Keratinocyte (primary cell): Measurements from ENCODE around the gene TMEM126B. TPM values are rescaled to one million over a fixed set of nuclear protein-coding genes. Genes with fewer than 3 reads are reported as not detected.
A peak's percentile ranks its signal among the peaks of the same experiment; 100 is the strongest.

Experiments
- DNase-seq: peaks from one replicate; pipeline ENCODE4 v3.0.0-alpha.2; 2011; ENCODE audit warnings: low read depth, missing footprints, low spot score
- FAIRE-seq: peaks from 2 replicates; lab custom pipeline; 2011; peaks lifted over from hg19 to GRCh38; lab: Jason Lieb, UNC
- H2AFZ ChIP-seq: 2 replicates; pipeline ENCODE4 v1.6.0; 2012; ENCODE audit warnings: low read length, control low read depth, inconsistent platforms; ENCODE audit not compliant: control insufficient read depth
- H3K27ac ChIP-seq: 2 replicates; pipeline ENCODE4 v1.5.1; 2011; ENCODE audit warnings: low read length; ENCODE audit not compliant: control insufficient read depth, insufficient read depth
- H3K27me3 ChIP-seq: 3 replicates; pipeline ENCODE4 v1.6.0; 2011; ENCODE audit warnings: low read length; ENCODE audit not compliant: control insufficient read depth, insufficient read depth; ENCODE audit errors: extremely low read depth
- H3K36me3 ChIP-seq, 2 experiments: 2 replicates in 1 of 2; 3 replicates in 1 of 2; pipeline ENCODE4 v1.5.1; 2011; ENCODE audit warnings: low read length in 2 of 2, mild to moderate bottlenecking in 1 of 2; ENCODE audit not compliant: control insufficient read depth in 2 of 2, insufficient read depth in 2 of 2; ENCODE audit errors: extremely low read depth in 1 of 2
- H3K4me1 ChIP-seq: 3 replicates; pipeline ENCODE4 v1.5.1; 2011; ENCODE audit warnings: low read length; ENCODE audit not compliant: control insufficient read depth, insufficient read depth; ENCODE audit errors: extremely low read depth
- H3K4me2 ChIP-seq: 3 replicates; pipeline ENCODE4 v1.6.0; 2011; ENCODE audit warnings: low read depth, low read length; ENCODE audit not compliant: control insufficient read depth, insufficient read depth; ENCODE audit errors: extremely low read depth
- H3K4me3 ChIP-seq, 3 experiments: fragments of 200-600 bp in 1 of 3; sonication (generic) in 1 of 3; 2 replicates in 2 of 3; 3 replicates in 1 of 3; pipeline ENCODE4 v1.5.1; 2011 to 2016; ENCODE audit warnings: low read length in 3 of 3, mild to moderate bottlenecking in 3 of 3, control low read depth in 2 of 3, inconsistent platforms in 1 of 3, low read depth in 1 of 3, mixed read lengths in 1 of 3, mixed run types in 1 of 3, moderate library complexity in 1 of 3; ENCODE audit not compliant: control insufficient read depth in 2 of 3, insufficient read depth in 2 of 3; ENCODE audit errors: extremely low read depth in 1 of 3
- H3K79me2 ChIP-seq: 2 replicates; pipeline ENCODE4 v1.6.0; 2012; ENCODE audit warnings: low read length; ENCODE audit not compliant: control insufficient read depth, insufficient read depth
- H3K9ac ChIP-seq: 3 replicates; pipeline ENCODE4 v1.6.0; 2011; ENCODE audit warnings: low read length; ENCODE audit not compliant: control insufficient read depth, insufficient read depth; ENCODE audit errors: extremely low read depth
- H3K9me1 ChIP-seq: 3 replicates; pipeline ENCODE4 v1.6.0; 2011; ENCODE audit warnings: low read length; ENCODE audit not compliant: control insufficient read depth, insufficient read depth; ENCODE audit errors: extremely low read depth
- H3K9me3 ChIP-seq: 2 replicates; pipeline ENCODE4 v1.5.1; 2012; ENCODE audit warnings: low read depth, low read length; ENCODE audit not compliant: control insufficient read depth
- H4K20me1 ChIP-seq: 3 replicates; pipeline ENCODE4 v1.6.0; 2011; ENCODE audit warnings: low read length; ENCODE audit not compliant: control insufficient read depth, insufficient read depth; ENCODE audit errors: extremely low read depth
- CTCF ChIP-seq, 3 experiments: IDR thresholded peaks in 1 of 3; conservative IDR thresholded peaks in 1 of 3; optimal IDR thresholded peaks in 1 of 3; 2 replicates in 2 of 3; 3 replicates in 1 of 3; pipeline versions ENCODE3 to v1.5.1; 2011; ENCODE audit warnings: low read length in 3 of 3, mild to moderate bottlenecking in 3 of 3, moderate library complexity in 2 of 3, control low read depth in 1 of 3, inconsistent platforms in 1 of 3; ENCODE audit not compliant: insufficient read depth in 2 of 3; ENCODE audit errors: extremely low read depth in 1 of 3
- EZH2 ChIP-seq: IDR thresholded peaks from one replicate; pipeline ENCODE4 v1.6.1; 2012; ENCODE audit warnings: inconsistent platforms, mild to moderate bottlenecking, low read length, moderate library complexity
- dilution Hi-C: fragments of 300-500 bp; cut with MboI; formaldehyde crosslinking; loops from one replicate; pipeline ENCODE4 v1.7.0; 2020; ENCODE audit warnings: low sequenced_read_pairs; ENCODE audit not compliant: extremely low pct_ligation_motif_present
- polyA plus RNA-seq, 5 experiments: library from polyadenylated mRNA; depleted of rRNA in 3 of 5; stranded (reverse) in 3 of 5; stranded (forward) in 1 of 5; unstranded in 1 of 5; fragments of >200 nt; gene quantifications; 1 replicate in 1 of 5; 2 replicates in 3 of 5; 3 replicates in 1 of 5; pipeline versions ENCODE4 v1.2.1 to v1.2.3, GENCODE V29; 2011 to 2012; ENCODE audit warnings: missing spikeins in 2 of 5, low read depth in 1 of 5, low replicate concordance in 1 of 5

The TMEM126B gene
- polyA plus RNA-seq, 1 donor (not counting 4 experiments of a cell fraction or from before 2014, with no cell fraction given) = 105 TPM

- Histone ChIP-seq H3K27ac (peak overlapping the region; percentile 95), H3K4me2 (peak overlapping the region; percentile 95), H3K27me3 (no peaks in the 10 kb centered on the region), H3K9me1 (no peaks in the 10 kb centered on the region), H3K4me3 (peak overlapping the region; percentile 80 to 95 (median 86)), H3K9me3 (no peaks in the 10 kb centered on the region), H3K4me1 (peaks cover 23% of the 10 kb centered on the region), H3K9ac (peak overlapping the region; percentile 96), H2AFZ (no peak overlapping the region), H3K79me2 (peaks cover 65% of the 10 kb centered on the region), H3K36me3 (peaks cover 0 to 7% of the 10 kb centered on the region in 2 experiments), H4K20me1 (peaks cover 20% of the 10 kb centered on the region)
- TF ChIP-seq CTCF (optimal IDR thresholded peaks at IDR 0.05 in 1 of 3, IDR thresholded peaks at IDR 0.05 in 1 of 3, conservative IDR thresholded peaks at IDR 0.05 in 1 of 3; ENCODE audit: extremely low read depth in 1 of 3, insufficient read depth in 2 of 3, low read length in 3 of 3) (no peak), EZH2 (no peak)
- FAIRE-seq (no peak), DNase-seq (no peak)
- dilution Hi-C loops = no loop called here
Measured at GRCh38 chr11:85663080-85663752, 34.8 kb downstream of the TMEM126B start.

- H3K27me3 ChIP-seq = no peaks in the 10 kb centered on the region
- TF ChIP-seq CTCF (optimal IDR thresholded peaks at IDR 0.05 in 1 of 3, IDR thresholded peaks at IDR 0.05 in 1 of 3, conservative IDR thresholded peaks at IDR 0.05 in 1 of 3; ENCODE audit: extremely low read depth in 1 of 3, insufficient read depth in 2 of 3, low read length in 3 of 3) (peak in 2 of 3 experiments; percentile 43 to 46), EZH2 (no peak)
- H3K27ac ChIP-seq = peak overlapping the region; percentile 95
- H3K4me1 ChIP-seq = peaks cover 23% of the 10 kb centered on the region
- H3K4me3 ChIP-seq = peak overlapping the region; percentile 80 to 95 (median 86)
- peak overlapping the region; percentile 96 for H3K9ac ChIP-seq
- peak overlapping the region; percentile 95 for H3K4me2 ChIP-seq
- peak overlapping the region; percentile 75 for H2AFZ ChIP-seq
- H3K9me1 ChIP-seq = no peaks in the 10 kb centered on the region
- no peaks in the 10 kb centered on the region for H3K36me3 ChIP-seq
- dilution Hi-C loops = no loop called here
- H3K9me3 ChIP-seq = no peaks in the 10 kb centered on the region
- FAIRE-seq = no peak
- no peak for DNase-seq
- peaks cover 58% of the 10 kb centered on the region for H3K79me2 ChIP-seq
- H4K20me1 ChIP-seq = peaks cover 20% of the 10 kb centered on the region
Measured at GRCh38 chr11:85663753-85664614, 35.6 kb downstream of the TMEM126B start.
